Cardiac fibroblast (primary cell): Measurements from ENCODE around the gene FKBP1B.

ENCODE experiments used
- DNase-seq, 2 donors: peaks; one replicate each; pipeline versions ENCODE4 v3.0.0 to v3.0.0-alpha.2; 2010; ENCODE audit warnings: low read depth in 2 of 2
- H3K4me3 ChIP-seq, 2 donors: replicated peaks in 1 of 2; 1 replicate in 1 of 2; 2 replicates in 1 of 2; pipeline ENCODE4 v1.5.1; 2011; ENCODE audit warnings: low read depth in 2 of 2, low read length in 2 of 2, mild to moderate bottlenecking in 2 of 2, moderate library complexity in 1 of 2
- CTCF ChIP-seq: IDR thresholded peaks from one replicate; pipeline ENCODE4 v1.5.1; 2011; ENCODE audit warnings: low read depth, mild to moderate bottlenecking, low read length, inconsistent platforms

Gene FKBP1B

GRCh38 chr2:24050041-24050979, 769 bp downstream of the FKBP1B start:
- no peak for TF ChIP-seq CTCF
- H3K4me3 ChIP-seq: peak overlapping the region; percentile 61 to 76
- DNase-seq: peak; percentile 27 to 33

DNA sequence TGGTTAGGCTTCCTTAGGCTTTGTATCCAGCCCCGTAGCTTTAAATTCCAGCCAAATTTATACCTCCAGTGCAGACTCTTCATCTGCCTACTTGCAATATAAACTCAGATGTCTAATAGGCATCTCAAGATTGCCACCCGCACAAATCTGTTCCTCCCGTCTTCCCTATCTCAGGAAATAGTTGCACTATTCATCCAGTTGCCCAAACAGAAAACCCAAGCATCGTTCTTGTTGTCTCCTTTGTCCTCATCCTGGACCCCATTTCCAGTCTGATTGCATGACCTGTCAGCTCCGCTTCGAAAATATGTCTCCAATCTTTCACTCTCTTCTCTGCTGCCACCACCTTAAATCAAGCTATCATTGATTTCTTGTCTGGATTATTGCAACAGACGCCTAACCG, 2.3 kb downstream of the FKBP1B start:
- no peak for TF ChIP-seq CTCF
- no peak overlapping the region for H3K4me3 ChIP-seq
- DNase-seq: no peak

DNA sequence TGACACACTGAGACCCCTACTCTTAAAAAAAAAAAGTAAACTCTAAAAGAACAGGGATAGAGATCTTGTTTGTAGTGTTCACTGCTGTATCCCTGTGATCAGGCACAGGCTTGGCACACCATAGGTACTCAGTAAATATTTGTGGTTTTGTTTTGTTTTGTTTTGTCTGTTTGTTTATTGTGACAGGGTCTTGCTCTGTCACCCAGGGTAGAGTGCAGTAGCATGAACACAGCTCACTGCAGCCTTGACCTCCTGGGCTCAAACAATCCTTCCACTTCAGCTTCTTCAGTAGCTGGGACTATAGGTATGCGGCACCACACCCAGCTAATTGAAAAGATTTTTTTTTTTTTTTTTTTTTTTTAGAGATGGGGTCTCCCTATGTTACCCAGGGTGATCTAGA, 3.4 kb downstream of the FKBP1B start:
- no peak overlapping the region for H3K4me3 ChIP-seq
- TF ChIP-seq CTCF: no peak
- DNase-seq: no peak

DNA sequence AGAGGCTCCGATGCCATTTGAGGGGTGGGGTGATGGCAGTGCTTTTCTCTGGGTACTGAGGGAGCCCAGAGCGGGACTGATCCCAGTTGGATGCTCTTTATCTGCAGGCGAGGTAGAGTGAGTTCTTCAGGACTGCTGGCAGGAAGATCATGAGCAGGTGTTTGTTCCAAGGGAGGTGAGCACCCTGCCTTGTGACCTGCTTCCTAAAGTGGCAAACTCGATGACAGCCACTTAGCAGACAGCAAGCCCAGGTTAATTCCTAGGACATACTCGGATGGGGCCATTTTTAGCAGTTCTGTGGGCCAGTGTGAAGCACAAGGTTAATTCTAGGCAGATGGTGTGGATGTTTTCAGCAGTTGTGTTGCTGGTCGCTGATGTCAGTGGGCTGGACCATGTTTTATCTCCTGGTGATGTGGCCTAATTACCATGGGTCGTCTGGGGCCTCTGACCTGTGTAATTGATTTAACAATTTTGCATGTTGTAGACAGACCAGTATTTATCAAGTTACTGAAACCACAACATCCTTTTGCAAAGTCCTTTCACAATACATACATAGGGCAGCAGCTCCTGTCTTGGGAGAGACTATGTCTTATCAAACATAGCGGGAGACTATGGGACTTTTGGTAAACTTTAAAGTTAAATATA, 4.9 kb downstream of the FKBP1B start:
- H3K4me3 ChIP-seq: no peak overlapping the region
- TF ChIP-seq CTCF: no peak

DNA sequence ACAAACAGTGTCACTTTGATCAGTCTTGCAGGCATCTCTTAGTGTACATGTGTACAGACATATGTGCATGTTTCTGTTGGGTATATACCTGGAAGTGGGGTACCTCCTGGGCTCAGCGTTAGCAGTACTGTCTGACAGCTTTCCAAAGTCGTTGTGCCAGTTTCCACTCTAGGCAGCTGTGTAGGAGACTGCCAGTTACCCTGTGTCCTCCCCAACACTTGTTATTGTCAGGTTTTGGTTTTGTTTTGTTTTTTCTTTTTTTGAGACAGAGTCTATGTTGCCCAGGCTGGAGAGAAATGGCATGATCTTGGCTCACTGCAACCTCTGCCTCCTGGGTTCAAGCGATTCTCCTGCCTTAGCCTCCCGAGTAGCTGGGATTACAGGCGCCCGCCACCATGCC, 6.2 kb downstream of the FKBP1B start:
- no peak for DNase-seq
- TF ChIP-seq CTCF: no peak
- no peak overlapping the region for H3K4me3 ChIP-seq

More for the DNA sequence above, 4.9 kb downstream of the FKBP1B start:
- DNase-seq: no peak

- no peak for DNase-seq
- H3K4me3 ChIP-seq: no peak overlapping the region
- no peak for TF ChIP-seq CTCF
Observed at GRCh38 chr2:24058564-24059271, 9.2 kb downstream of the FKBP1B start.
